CD4-positive, alpha-beta T cell treated with Interleukin-17A for 1 hour (primary cell): ENCODE data around the gene OBSL1.

Experiments used
- DNase-seq: peaks from one replicate; pipeline ENCODE4 v3.0.0-alpha.2; 2020

The OBSL1 gene

GRCh38 chr2:219596954-219597551 is 25.7 kb upstream of the OBSL1 start:
- no peak for DNase-seq

- no peak for DNase-seq
Measured at GRCh38 chr2:219595256-219595655, 23.9 kb upstream of the OBSL1 start.

GRCh38 chr2:219593154-219593553 is 21.8 kb upstream of the OBSL1 start:
- no peak for DNase-seq

- no peak for DNase-seq
Measured at GRCh38 chr2:219592736-219593135, 21.4 kb upstream of the OBSL1 start.

GRCh38 chr2:219591091-219591490 is 19.8 kb upstream of the OBSL1 start:
- DNase-seq: no peak

GRCh38 chr2:219581346-219581745 is 10.0 kb upstream of the OBSL1 start:
- DNase-seq: no peak

- DNase-seq: no peak
Measured at GRCh38 chr2:219578811-219579613, 7.7 kb upstream of the OBSL1 start.

GRCh38 chr2:219576505-219577388 is 5.4 kb upstream of the OBSL1 start:
- DNase-seq: no peak

- DNase-seq: no peak
Measured at GRCh38 chr2:219575566-219576504, 4.5 kb upstream of the OBSL1 start.

GRCh38 chr2:219574484-219575311 is 3.4 kb upstream of the OBSL1 start:
- no peak for DNase-seq

GRCh38 chr2:219573166-219573565 is 1.8 kb upstream of the OBSL1 start:
- DNase-seq: no peak

GRCh38 chr2:219572237-219573001 is 1.1 kb upstream of the OBSL1 start, which contains the start of gene INHA:
Gene INHA (plus strand): TSS chr2:219572310. CDS start chr2:219572375, 65 bp downstream.
- DNase-seq: no peak

- DNase-seq: no peak
Measured at GRCh38 chr2:219570924-219571310, 422 bp downstream of the OBSL1 start.

GRCh38 chr2:219570194-219570923 is 980 bp downstream of the OBSL1 start:
- DNase-seq: no peak

- no peak for DNase-seq
Measured at GRCh38 chr2:219569635-219570034, 1.7 kb downstream of the OBSL1 start.

GRCh38 chr2:219569041-219569440 is 2.3 kb downstream of the OBSL1 start:
- no peak for DNase-seq

GRCh38 chr2:219567791-219568361 is 3.5 kb downstream of the OBSL1 start:
- DNase-seq: no peak

- no peak for DNase-seq
Measured at GRCh38 chr2:219567131-219567530, 4.2 kb downstream of the OBSL1 start.

GRCh38 chr2:219566640-219567039 is 4.7 kb downstream of the OBSL1 start:
- DNase-seq: no peak
